ENCODE results near the gene CELF2.

The CELF2 gene

GRCh38 chr10:11261687-11262493 lies 244.2 kb downstream of the CELF2 start:
- H3K4me3 Mint-ChIP-seq, result peak overlapping the region in 1 of 2 donors; percentile 37
- ATAC-seq (replicated peaks), result peak; percentile 31

GRCh38 chr10:11262494-11263345 lies 245.0 kb downstream of the CELF2 start:
- Mint-ChIP-seq H3K36me3 (ENCODE audit: insufficient read depth) (peaks cover 87% of the 10 kb centered on the region), H3K9me3 (no peaks in the 10 kb centered on the region), H3K27ac (peak overlapping the region; percentile 80 to 86), H3K27me3 (no peaks in the 10 kb centered on the region), H3K4me3 (peak overlapping the region in 1 of 2 donors; percentile 37), H3K4me1 (ENCODE audit: low read depth in 2 of 2) (peaks cover 50 to 61% of the 10 kb centered on the region in 2 donors)
- no peak for DNase-seq
- no peak for ATAC-seq (replicated peaks)

More at GRCh38 chr10:11261687-11262493, 244.2 kb downstream of the CELF2 start:
- peaks cover 87% of the 10 kb centered on the region for H3K36me3 Mint-ChIP-seq (ENCODE audit: insufficient read depth)
- peak overlapping the region; percentile 80 to 86 for H3K27ac Mint-ChIP-seq
- peaks cover 44 to 60% of the 10 kb centered on the region in 2 donors for H3K4me1 Mint-ChIP-seq (ENCODE audit: low read depth in 2 of 2)
- no peaks in the 10 kb centered on the region for H3K27me3 Mint-ChIP-seq
- DNase-seq, result no peak
- H3K9me3 Mint-ChIP-seq, result no peaks in the 10 kb centered on the region

- Mint-ChIP-seq H3K4me1 (ENCODE audit: low read depth in 2 of 2) (peaks cover 48 to 66% of the 10 kb centered on the region in 2 donors), H3K27ac (peak overlapping the region; percentile 80 to 86), H3K36me3 (ENCODE audit: insufficient read depth) (peaks cover 85% of the 10 kb centered on the region), H3K4me3 (peak overlapping the region in 1 of 2 donors; percentile 15), H3K27me3 (no peaks in the 10 kb centered on the region), H3K9me3 (no peaks in the 10 kb centered on the region)
- ATAC-seq (replicated peaks) (no peak), DNase-seq (no peak)
These were observed 246.1 kb downstream of the CELF2 start for GRCh38 chr10:11263767-11264166.

GRCh38 chr10:11264296-11265048 lies 246.8 kb downstream of the CELF2 start:
- peak overlapping the region in 1 of 2 donors; percentile 15 for H3K4me3 Mint-ChIP-seq
- ATAC-seq (replicated peaks) (no peak), DNase-seq (no peak)
- H3K27ac Mint-ChIP-seq, result peak overlapping the region; percentile 80 to 86
- H3K36me3 Mint-ChIP-seq (ENCODE audit: insufficient read depth), result peaks cover 85% of the 10 kb centered on the region
- H3K9me3 Mint-ChIP-seq, result no peaks in the 10 kb centered on the region
- H3K27me3 Mint-ChIP-seq, result no peaks in the 10 kb centered on the region
- peaks cover 51 to 68% of the 10 kb centered on the region in 2 donors for H3K4me1 Mint-ChIP-seq (ENCODE audit: low read depth in 2 of 2)

GRCh38 chr10:11265484-11265883 lies 247.8 kb downstream of the CELF2 start:
- Mint-ChIP-seq H3K27me3 (no peaks in the 10 kb centered on the region), H3K27ac (peak overlapping the region; percentile 45 to 86), H3K36me3 (ENCODE audit: insufficient read depth) (peaks cover 85% of the 10 kb centered on the region), H3K4me1 (ENCODE audit: low read depth in 2 of 2) (peaks cover 58 to 73% of the 10 kb centered on the region in 2 donors), H3K4me3 (no peak overlapping the region), H3K9me3 (no peaks in the 10 kb centered on the region)
- DNase-seq (no peak), ATAC-seq (replicated peaks) (no peak)

GRCh38 chr10:11266426-11266825 lies 248.8 kb downstream of the CELF2 start:
- Mint-ChIP-seq H3K27me3 (no peaks in the 10 kb centered on the region), H3K27ac (peak overlapping the region; percentile 45 to 86), H3K4me3 (peak overlapping the region; percentile 1 to 8), H3K4me1 (ENCODE audit: low read depth in 2 of 2) (peaks cover 56 to 73% of the 10 kb centered on the region in 2 donors), H3K9me3 (no peaks in the 10 kb centered on the region), H3K36me3 (ENCODE audit: insufficient read depth) (peaks cover 85% of the 10 kb centered on the region)
- ATAC-seq (replicated peaks) (no peak), DNase-seq (no peak)

- DNase-seq (peak; percentile 70 to 73 (median 72)), ATAC-seq (replicated peaks) (peak; percentile 93)
- peak overlapping the region; percentile 20 to 54 for H3K4me3 Mint-ChIP-seq
- no peaks in the 10 kb centered on the region for H3K27me3 Mint-ChIP-seq
- H3K36me3 Mint-ChIP-seq (ENCODE audit: insufficient read depth), result peaks cover 85% of the 10 kb centered on the region
- peak overlapping the region; percentile 47 to 70 for H3K27ac Mint-ChIP-seq
- no peaks in the 10 kb centered on the region for H3K9me3 Mint-ChIP-seq
- H3K4me1 Mint-ChIP-seq (ENCODE audit: low read depth in 2 of 2), result peaks cover 47 to 60% of the 10 kb centered on the region in 2 donors
These were observed 252.6 kb downstream of the CELF2 start for GRCh38 chr10:11270135-11270857.

- Mint-ChIP-seq H3K9me3 (no peaks in the 10 kb centered on the region), H3K4me3 (no peak overlapping the region)
These were observed 253.1 kb downstream of the CELF2 start for GRCh38 chr10:11270858-11271179.

GRCh38 chr10:11272915-11273389 lies 255.3 kb downstream of the CELF2 start:
- Mint-ChIP-seq H3K27me3 (no peaks in the 10 kb centered on the region), H3K36me3 (ENCODE audit: insufficient read depth) (peaks cover 94% of the 10 kb centered on the region), H3K27ac (peak overlapping the region; percentile 70 to 88), H3K4me3 (no peak overlapping the region), H3K4me1 (ENCODE audit: low read depth in 2 of 2) (peaks cover 36 to 57% of the 10 kb centered on the region in 2 donors), H3K9me3 (no peaks in the 10 kb centered on the region)
- ATAC-seq (replicated peaks) (no peak), DNase-seq (no peak)

More at GRCh38 chr10:11270858-11271179, 253.1 kb downstream of the CELF2 start:
- ATAC-seq (replicated peaks) (no peak), DNase-seq (no peak)
- peak overlapping the region; percentile 70 to 76 for H3K27ac Mint-ChIP-seq
- H3K36me3 Mint-ChIP-seq (ENCODE audit: insufficient read depth), result peaks cover 90% of the 10 kb centered on the region
- no peaks in the 10 kb centered on the region for H3K27me3 Mint-ChIP-seq
- H3K4me1 Mint-ChIP-seq (ENCODE audit: low read depth in 2 of 2), result peaks cover 46 to 60% of the 10 kb centered on the region in 2 donors

GRCh38 chr10:11274452-11274851 lies 256.8 kb downstream of the CELF2 start:
- Mint-ChIP-seq H3K36me3 (ENCODE audit: insufficient read depth) (peaks cover 95% of the 10 kb centered on the region), H3K27me3 (no peaks in the 10 kb centered on the region), H3K4me3 (no peak overlapping the region), H3K27ac (peak overlapping the region; percentile 1 to 88), H3K9me3 (no peaks in the 10 kb centered on the region), H3K4me1 (ENCODE audit: low read depth in 2 of 2) (peaks cover 26 to 45% of the 10 kb centered on the region in 2 donors)
- ATAC-seq (replicated peaks) (no peak), DNase-seq (no peak)

- DNase-seq (no peak), ATAC-seq (replicated peaks) (no peak)
- Mint-ChIP-seq H3K9me3 (no peaks in the 10 kb centered on the region), H3K4me1 (ENCODE audit: low read depth in 2 of 2) (peaks cover 21 to 40% of the 10 kb centered on the region in 2 donors), H3K36me3 (ENCODE audit: insufficient read depth) (peaks cover 95% of the 10 kb centered on the region), H3K27me3 (no peaks in the 10 kb centered on the region), H3K27ac (peak overlapping the region; percentile 35 to 88), H3K4me3 (no peak overlapping the region)
These were observed 258.0 kb downstream of the CELF2 start for GRCh38 chr10:11275651-11276050.

GRCh38 chr10:11276449-11276990 lies 258.8 kb downstream of the CELF2 start:
- no peaks in the 10 kb centered on the region for H3K9me3 Mint-ChIP-seq
- DNase-seq (no peak), ATAC-seq (replicated peaks) (no peak)
- H3K4me1 Mint-ChIP-seq (ENCODE audit: low read depth in 2 of 2), result peaks cover 25 to 40% of the 10 kb centered on the region in 2 donors
- no peaks in the 10 kb centered on the region for H3K27me3 Mint-ChIP-seq
- H3K36me3 Mint-ChIP-seq (ENCODE audit: insufficient read depth), result peaks cover 95% of the 10 kb centered on the region
- H3K27ac Mint-ChIP-seq, result peak overlapping the region; percentile 35 to 88
- H3K4me3 Mint-ChIP-seq, result no peak overlapping the region
